CD14-positive monocyte (primary cell): Measurements from ENCODE around the gene RBM44. TPM values are rescaled to one million over a fixed set of nuclear protein-coding genes. Genes with fewer than 3 reads are reported as not detected.

Experiments
- DNase-seq, 3 donors: peaks; one replicate each; pipeline ENCODE4 v3.0.0-alpha.2; 2011 to 2022
- H2AFZ ChIP-seq: 2 replicates; pipeline ENCODE4 v1.6.0; 2012; ENCODE audit warnings: mild to moderate bottlenecking, low read depth, low read length, inconsistent platforms; ENCODE audit not compliant: insufficient read depth, poor library complexity, severe bottlenecking
- H3K27ac ChIP-seq, 2 donors: 1 replicate in 1 of 2; 2 replicates in 1 of 2; pipeline ENCODE4 v1.5.1; 2012 to 2013; ENCODE audit warnings: low read length in 2 of 2, control low read depth in 1 of 2, inconsistent platforms in 1 of 2, low read depth in 1 of 2, mild to moderate bottlenecking in 1 of 2
- H3K27me3 ChIP-seq, 2 donors: one replicate each; pipeline versions ENCODE4 v1.6.0 to v1.6.1; 2011 to 2013; ENCODE audit warnings: low read length in 2 of 2; ENCODE audit not compliant: control insufficient read depth in 2 of 2, insufficient read depth in 2 of 2
- H3K36me3 ChIP-seq, 2 donors: replicated peaks in 1 of 2; 1 replicate in 1 of 2; 2 replicates in 1 of 2; pipeline versions ENCODE4 v1.5.1 to v1.6.1; 2012 to 2013; ENCODE audit warnings: low read length in 2 of 2, control low read depth in 1 of 2, inconsistent platforms in 1 of 2, mild to moderate bottlenecking in 1 of 2; ENCODE audit not compliant: insufficient read depth in 2 of 2, control insufficient read depth in 1 of 2
- H3K4me1 ChIP-seq, 2 donors: 1 replicate in 1 of 2; 2 replicates in 1 of 2; pipeline versions ENCODE4 v1.5.1 to v1.6.1; 2012 to 2013; ENCODE audit warnings: low read length in 2 of 2, control low read depth in 1 of 2, inconsistent platforms in 1 of 2, mild to moderate bottlenecking in 1 of 2, moderate library complexity in 1 of 2; ENCODE audit not compliant: insufficient read depth in 2 of 2, control insufficient read depth in 1 of 2
- H3K4me2 ChIP-seq: replicated peaks from 2 replicates; pipeline ENCODE3; 2012; ENCODE audit warnings: low read length, moderate library complexity, mild to moderate bottlenecking; ENCODE audit not compliant: poor library complexity, severe bottlenecking; ENCODE audit errors: extremely low read depth
- H3K4me3 ChIP-seq, 3 experiments: fragments of 200-600 bp in 1 of 3; sonication (generic) in 1 of 3; replicated peaks in 1 of 3; 1 replicate in 2 of 3; 2 replicates in 1 of 3; pipeline ENCODE4 v1.5.1; 2011 to 2013; ENCODE audit warnings: low read length in 3 of 3, mild to moderate bottlenecking in 3 of 3, control low read depth in 2 of 3, low read depth in 2 of 3, inconsistent platforms in 1 of 3, moderate library complexity in 1 of 3
- H3K79me2 ChIP-seq: 2 replicates; pipeline ENCODE4 v1.6.0; 2012; ENCODE audit warnings: mild to moderate bottlenecking, control low read depth, inconsistent platforms, low read length, moderate library complexity; ENCODE audit not compliant: insufficient read depth
- H3K9ac ChIP-seq: 2 replicates; pipeline ENCODE4 v1.6.0; 2017; ENCODE audit warnings: low read length, mild to moderate bottlenecking; ENCODE audit not compliant: insufficient read depth, poor library complexity, severe bottlenecking
- H3K9me3 ChIP-seq, 2 donors: replicated peaks in 1 of 2; 1 replicate in 1 of 2; 2 replicates in 1 of 2; pipeline versions ENCODE4 v1.5.1 to v1.6.1; 2012 to 2013; ENCODE audit warnings: low read length in 2 of 2, control low read depth in 1 of 2; ENCODE audit not compliant: control insufficient read depth in 1 of 2, insufficient read depth in 1 of 2
- H4K20me1 ChIP-seq: 2 replicates; pipeline ENCODE4 v1.6.0; 2012; ENCODE audit warnings: mild to moderate bottlenecking, low read length, control low read depth, moderate library complexity; ENCODE audit not compliant: insufficient read depth
- H3K27ac Mint-ChIP-seq, 7 donors: one replicate each; pipeline ENCODE4 v1.8.0; 2020; ENCODE audit warnings: mild to moderate bottlenecking in 7 of 7, mixed read lengths in 7 of 7, moderate library complexity in 6 of 7, inconsistent platforms in 2 of 7
- H3K27me3 Mint-ChIP-seq, 3 donors: one replicate each; pipeline ENCODE4 v1.8.0; 2021 to 2022; ENCODE audit warnings: low read depth in 3 of 3, mild to moderate bottlenecking in 3 of 3, mixed read lengths in 3 of 3, moderate library complexity in 3 of 3, inconsistent platforms in 1 of 3
- H3K36me3 Mint-ChIP-seq, 2 donors: one replicate each; pipeline ENCODE4 v1.8.0; 2020; ENCODE audit warnings: mixed read lengths in 2 of 2, inconsistent platforms in 1 of 2, mild to moderate bottlenecking in 1 of 2
- H3K4me1 Mint-ChIP-seq: one replicate; pipeline ENCODE4 v1.8.0; 2020; ENCODE audit warnings: mild to moderate bottlenecking, mixed read lengths
- H3K4me3 Mint-ChIP-seq, 2 donors: one replicate each; pipeline ENCODE4 v1.8.0; 2020; ENCODE audit warnings: mild to moderate bottlenecking in 2 of 2, mixed read lengths in 2 of 2, moderate library complexity in 1 of 2
- H3K9me3 Mint-ChIP-seq, 7 donors: one replicate each; pipeline ENCODE4 v1.8.0; 2020 to 2022; ENCODE audit warnings: mixed read lengths in 7 of 7, mild to moderate bottlenecking in 6 of 7, moderate library complexity in 6 of 7, inconsistent platforms in 2 of 7
- WGBS: methylation state at CpG from one replicate; pipeline ENCODE4 v1.1.5; 2013; ENCODE audit warnings: missing lambda C conversion rate; ENCODE audit not compliant: insufficient coverage; 5-methylcytosine and 5-hydroxymethylcytosine counted together
- intact Hi-C, 2 donors: fragments of 100-400 bp; cut with micrococcal nuclease; formaldehyde crosslinking; loops; one replicate each; pipeline versions ENCODE4 v1.15.0 to v1.15.1; 2023
- polyA plus RNA-seq, 3 donors: library from polyadenylated mRNA; depleted of rRNA in 1 of 3; unstranded in 2 of 3; stranded (reverse) in 1 of 3; fragments of 300-500 nt in 2 of 3; fragments of >200 nt in 1 of 3; fragmentation: Illumina TruSeq in 2 of 3; gene quantifications; 1 replicate in 2 of 3; 2 replicates in 1 of 3; pipeline ENCODE4 v1.2.3, GENCODE V29; 2012 to 2021
- TF ChIP-seq, protein P1 (sequence below): fragments of 200-600 bp; IDR thresholded peaks from one replicate; pipeline ENCODE4 v1.8.0; 2022; ENCODE audit warnings: antibody characterized with exemption, mild to moderate bottlenecking

Gene RBM44
- polyA plus RNA-seq, 3 donors: 0.07 to 1.5 TPM; not detected in 1

- H3K27ac ChIP-seq: no peak overlapping the region
- no peak overlapping the region for H3K4me3 ChIP-seq
- WGBS: 100% methylated on average over 1 of the region's 3 CpGs
- no peak for DNase-seq
- TF ChIP-seq, protein P1, sequence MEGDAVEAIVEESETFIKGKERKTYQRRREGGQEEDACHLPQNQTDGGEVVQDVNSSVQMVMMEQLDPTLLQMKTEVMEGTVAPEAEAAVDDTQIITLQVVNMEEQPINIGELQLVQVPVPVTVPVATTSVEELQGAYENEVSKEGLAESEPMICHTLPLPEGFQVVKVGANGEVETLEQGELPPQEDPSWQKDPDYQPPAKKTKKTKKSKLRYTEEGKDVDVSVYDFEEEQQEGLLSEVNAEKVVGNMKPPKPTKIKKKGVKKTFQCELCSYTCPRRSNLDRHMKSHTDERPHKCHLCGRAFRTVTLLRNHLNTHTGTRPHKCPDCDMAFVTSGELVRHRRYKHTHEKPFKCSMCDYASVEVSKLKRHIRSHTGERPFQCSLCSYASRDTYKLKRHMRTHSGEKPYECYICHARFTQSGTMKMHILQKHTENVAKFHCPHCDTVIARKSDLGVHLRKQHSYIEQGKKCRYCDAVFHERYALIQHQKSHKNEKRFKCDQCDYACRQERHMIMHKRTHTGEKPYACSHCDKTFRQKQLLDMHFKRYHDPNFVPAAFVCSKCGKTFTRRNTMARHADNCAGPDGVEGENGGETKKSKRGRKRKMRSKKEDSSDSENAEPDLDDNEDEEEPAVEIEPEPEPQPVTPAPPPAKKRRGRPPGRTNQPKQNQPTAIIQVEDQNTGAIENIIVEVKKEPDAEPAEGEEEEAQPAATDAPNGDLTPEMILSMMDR: no peak
- no peaks in the 10 kb centered on the region for H3K9me3 ChIP-seq
- H3K4me1 ChIP-seq: no peaks in the 10 kb centered on the region
- H3K36me3 Mint-ChIP-seq: peaks cover 80 to 96% of the 10 kb centered on the region in 2 donors
- no peak overlapping the region for H3K4me3 Mint-ChIP-seq
- H3K79me2 ChIP-seq: no peaks in the 10 kb centered on the region
- no peak overlapping the region for H2AFZ ChIP-seq
- H3K36me3 ChIP-seq: peaks cover 83 to 97% of the 10 kb centered on the region in 2 donors
- H4K20me1 ChIP-seq: peaks cover 67% of the 10 kb centered on the region
- intact Hi-C loops: loop anchor here in 1 of 2 donors (10.0 kb wide), 1 partner anchor 258 kb away; no protein-coding TSS in a partner anchor
- H3K9ac ChIP-seq: no peak overlapping the region
- no peaks in the 10 kb centered on the region for H3K27me3 Mint-ChIP-seq
- H3K27me3 ChIP-seq: no peaks in the 10 kb centered on the region
- H3K4me1 Mint-ChIP-seq: no peaks in the 10 kb centered on the region
- H3K4me2 ChIP-seq: no peak overlapping the region
- peak overlapping the region in 1 of 7 donors; percentile 58 for H3K27ac Mint-ChIP-seq
- peaks cover 0 to 5% (median 0%) of the 10 kb centered on the region in 7 donors for H3K9me3 Mint-ChIP-seq
Measured at GRCh38 chr2:237772513-237772912, 26.1 kb upstream of the RBM44 start.

DNA sequence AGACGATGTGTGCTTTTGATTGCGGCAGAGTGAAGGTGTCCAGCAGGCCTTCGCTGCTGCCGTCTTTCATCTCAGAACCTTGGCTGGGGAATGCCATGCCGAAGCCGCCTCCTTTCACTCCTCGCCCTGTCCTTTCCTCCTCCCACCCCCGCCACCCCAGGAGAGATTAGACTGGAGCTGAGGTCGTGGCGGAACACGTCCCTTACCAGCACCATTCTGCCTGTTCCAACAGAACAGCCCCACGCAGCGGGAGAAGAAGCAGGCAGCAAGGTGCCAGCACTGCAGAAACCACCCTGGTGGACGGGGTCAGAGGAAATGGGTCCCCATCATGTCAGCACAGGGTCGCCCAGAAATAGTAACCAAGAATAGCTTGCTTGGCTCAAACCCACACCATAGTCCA, 24.8 kb upstream of the RBM44 start:
- H3K4me3 Mint-ChIP-seq: no peak overlapping the region
- intact Hi-C loops: loop anchor here in 1 of 2 donors (10.0 kb wide), 1 partner anchor 259 kb away; no protein-coding TSS in a partner anchor
- Histone ChIP-seq H4K20me1 (peaks cover 66% of the 10 kb centered on the region), H3K27me3 (no peaks in the 10 kb centered on the region), H3K27ac (no peak overlapping the region), H3K4me2 (no peak overlapping the region), H3K4me3 (no peak overlapping the region), H3K9me3 (no peaks in the 10 kb centered on the region), H3K9ac (no peak overlapping the region), H3K36me3 (peaks cover 91 to 97% of the 10 kb centered on the region in 2 donors), H3K4me1 (no peaks in the 10 kb centered on the region), H3K79me2 (no peaks in the 10 kb centered on the region), H2AFZ (no peak overlapping the region)
- no peaks in the 10 kb centered on the region for H3K27me3 Mint-ChIP-seq
- peaks cover 0 to 5% (median 0%) of the 10 kb centered on the region in 7 donors for H3K9me3 Mint-ChIP-seq
- H3K4me1 Mint-ChIP-seq: no peaks in the 10 kb centered on the region
- H3K36me3 Mint-ChIP-seq: peaks cover 80 to 96% of the 10 kb centered on the region in 2 donors
- TF ChIP-seq, protein P1: no peak
- no peak for DNase-seq
- peak overlapping the region in 2 of 7 donors; percentile 4 to 32 for H3K27ac Mint-ChIP-seq
- 100% methylated on average over 9 of the region's 15 CpGs for WGBS
